BJ (cell line): ENCODE results near the gene PLEKHH1. TPM values are rescaled to one million over a fixed set of nuclear protein-coding genes. Genes with fewer than 3 reads are reported as not detected.
"Not testable (repeated sequence)": the region's sequence is repeated elsewhere in the genome, so short reads cannot be mapped to it uniquely, and the experiment has no call there.

ENCODE experiments used
- CTCF ChIA-PET: fragments of 350-600 bp; formaldehyde crosslinking; extraction: SDS; loops from one replicate; lab custom pipeline; 2021; ENCODE audit warnings: antibody characterized with exemption, inconsistent platforms; lab: Yijun Ruan, JAX
- POLR2A ChIA-PET: fragments of 300-600 bp; sonication (Branson Sonifier 250); formaldehyde crosslinking; extraction: SDS; loops from one replicate; lab custom pipeline; 2021; ENCODE audit warnings: antibody characterized with exemption; lab: Charles Lee
- DNase-seq: peaks from one replicate; pipeline ENCODE4 v3.0.0-alpha.2; 2011; ENCODE audit warnings: low read depth
- H3K27me3 ChIP-seq: 2 replicates; pipeline ENCODE4 v1.6.0; 2011; ENCODE audit warnings: low read length; ENCODE audit not compliant: control insufficient read depth, insufficient read depth
- H3K36me3 ChIP-seq: 2 replicates; pipeline ENCODE4 v1.5.1; 2011; ENCODE audit warnings: low read length; ENCODE audit not compliant: control insufficient read depth, insufficient read depth
- H3K4me3 ChIP-seq: 2 replicates; pipeline ENCODE4 v1.5.1; 2011; ENCODE audit warnings: low read depth, mild to moderate bottlenecking, control low read depth, low read length
- polyA plus RNA-seq: library from polyadenylated mRNA; depleted of rRNA; stranded (reverse); fragments of >200 nt; gene quantifications from 2 replicates; pipeline ENCODE4 v1.2.3, GENCODE V29; 2011
- TF ChIP-seq, protein P1 (sequence below): IDR thresholded peaks from 2 replicates; pipeline ENCODE4 v1.5.1; 2011; ENCODE audit warnings: low read depth, mild to moderate bottlenecking, control low read depth, inconsistent platforms, low read length, moderate library complexity; ENCODE audit not compliant: insufficient read depth

The PLEKHH1 gene
- polyA plus RNA-seq, 1 experiment: 0.16 TPM

- Histone ChIP-seq H3K27me3 (peaks cover 15% of the 10 kb centered on the region), H3K36me3 (no peaks in the 10 kb centered on the region), H3K4me3 (no peak overlapping the region)
- DNase-seq: no peak
- ChIA-PET CTCF (interaction anchor here (1.2 to 2.9 kb wide), 3 partner anchors 13 to 112 kb away, joined by 3 to 12 read pairs (median 9); no protein-coding TSS in a partner anchor), POLR2A (no interaction called here)
- TF ChIP-seq, protein P1, sequence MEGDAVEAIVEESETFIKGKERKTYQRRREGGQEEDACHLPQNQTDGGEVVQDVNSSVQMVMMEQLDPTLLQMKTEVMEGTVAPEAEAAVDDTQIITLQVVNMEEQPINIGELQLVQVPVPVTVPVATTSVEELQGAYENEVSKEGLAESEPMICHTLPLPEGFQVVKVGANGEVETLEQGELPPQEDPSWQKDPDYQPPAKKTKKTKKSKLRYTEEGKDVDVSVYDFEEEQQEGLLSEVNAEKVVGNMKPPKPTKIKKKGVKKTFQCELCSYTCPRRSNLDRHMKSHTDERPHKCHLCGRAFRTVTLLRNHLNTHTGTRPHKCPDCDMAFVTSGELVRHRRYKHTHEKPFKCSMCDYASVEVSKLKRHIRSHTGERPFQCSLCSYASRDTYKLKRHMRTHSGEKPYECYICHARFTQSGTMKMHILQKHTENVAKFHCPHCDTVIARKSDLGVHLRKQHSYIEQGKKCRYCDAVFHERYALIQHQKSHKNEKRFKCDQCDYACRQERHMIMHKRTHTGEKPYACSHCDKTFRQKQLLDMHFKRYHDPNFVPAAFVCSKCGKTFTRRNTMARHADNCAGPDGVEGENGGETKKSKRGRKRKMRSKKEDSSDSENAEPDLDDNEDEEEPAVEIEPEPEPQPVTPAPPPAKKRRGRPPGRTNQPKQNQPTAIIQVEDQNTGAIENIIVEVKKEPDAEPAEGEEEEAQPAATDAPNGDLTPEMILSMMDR: no peak
Observed at GRCh38 chr14:67539116-67539515, 6.0 kb downstream of the PLEKHH1 start.

DNA sequence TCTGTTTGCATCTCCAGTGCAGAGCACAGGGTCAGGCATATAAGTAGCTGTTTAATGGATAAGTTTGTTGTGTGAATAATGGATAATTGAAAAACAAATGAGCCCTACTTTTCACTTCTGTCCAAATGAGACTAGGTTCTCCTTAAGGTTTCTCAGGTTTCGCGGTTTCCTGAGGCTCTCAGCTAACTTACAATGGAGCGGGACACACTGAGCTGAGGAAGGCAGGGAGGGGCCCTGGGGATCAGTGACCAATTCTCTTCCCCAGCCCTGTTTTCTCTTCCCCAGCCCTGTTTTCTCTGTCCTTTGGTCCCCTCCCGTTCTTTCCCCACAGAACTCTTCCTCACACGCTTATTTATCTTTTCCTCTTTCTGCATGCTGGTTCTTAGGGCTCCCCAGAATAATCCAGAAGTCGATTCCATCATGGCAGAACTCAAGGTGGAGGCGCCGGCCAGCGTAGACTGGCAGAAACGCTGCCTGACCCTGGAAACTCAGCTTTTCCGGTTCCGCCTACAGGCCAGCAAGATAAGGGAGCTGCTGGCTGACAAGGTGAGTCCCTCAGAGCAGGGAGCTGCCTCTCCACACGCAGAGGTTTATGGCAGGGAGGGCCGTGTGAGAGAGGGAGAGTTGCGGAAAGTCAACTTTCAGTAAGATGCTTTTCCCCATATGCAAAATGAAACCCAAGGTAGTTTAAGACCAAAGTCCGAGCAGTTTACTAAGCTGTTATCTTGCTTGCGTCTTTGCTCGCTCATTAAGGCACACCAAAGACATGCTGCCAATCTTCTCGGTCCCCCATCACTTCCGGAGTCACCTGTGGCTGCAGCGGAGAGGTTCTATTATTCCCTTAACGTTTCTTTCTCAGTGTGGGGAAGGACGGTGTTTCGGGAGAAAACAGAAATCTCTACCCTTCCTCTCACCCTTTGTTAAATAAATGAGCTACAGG lies 8.6 kb downstream of the PLEKHH1 start:
- DNase-seq: no peak
- CTCF ChIA-PET: interaction anchor here (1.5 to 3.2 kb wide), 4 partner anchors 9 to 115 kb away, joined by 4 to 10 read pairs (median 8); partner anchors contain the start of gene PLEKHH1
- POLR2A ChIA-PET: no interaction called here
- Histone ChIP-seq H3K27me3 (peaks cover 16% of the 10 kb centered on the region), H3K4me3 (no peak overlapping the region), H3K36me3 (no peaks in the 10 kb centered on the region)
- TF ChIP-seq, protein P1: no peak

GRCh38 chr14:67542620-67543019 lies 9.5 kb downstream of the PLEKHH1 start:
- H3K4me3 ChIP-seq, H3K36me3 ChIP-seq, DNase-seq, POLR2A ChIA-PET: not testable (repeated sequence)
- CTCF ChIA-PET: interaction anchor here (0.7 to 3.2 kb wide), 4 partner anchors 16 to 116 kb away, joined by 3 to 10 read pairs (median 8); no protein-coding TSS in a partner anchor
- H3K27me3 ChIP-seq: peaks cover 16% of the 10 kb centered on the region

DNA sequence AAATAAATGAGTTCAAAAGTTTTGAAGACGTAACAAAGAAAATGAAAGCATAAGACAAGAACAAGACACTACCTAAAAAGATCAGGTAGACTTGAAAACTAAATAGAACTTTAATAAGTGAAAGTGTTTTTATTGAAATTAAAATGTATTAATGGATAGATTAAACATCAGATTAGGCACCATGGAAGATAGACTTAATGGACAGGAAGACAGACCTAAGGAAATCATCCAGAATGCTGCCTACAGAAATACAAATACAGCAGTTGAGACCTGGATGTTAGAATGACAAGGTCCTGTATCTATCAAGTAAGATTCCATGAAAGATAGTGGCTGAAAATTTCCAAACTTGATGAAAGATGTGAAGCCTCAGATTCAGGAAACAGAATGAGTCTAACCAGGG lies 11.5 kb downstream of the PLEKHH1 start:
- H3K27me3 ChIP-seq: peaks cover 10% of the 10 kb centered on the region
- TF ChIP-seq, protein P1: no peak
- ChIA-PET CTCF (interaction anchor here (0.8 to 1.0 kb wide), 2 partner anchors 11 to 26 kb away, joined by 3 read pairs; no protein-coding TSS in a partner anchor), POLR2A (no interaction called here)
- no peak overlapping the region for H3K4me3 ChIP-seq
- no peak for DNase-seq
- H3K36me3 ChIP-seq: no peaks in the 10 kb centered on the region

- POLR2A ChIA-PET: no interaction called here
- Histone ChIP-seq H3K27me3 (peaks cover 6% of the 10 kb centered on the region; the same call in 1 of the 2 replicates), H3K4me3 (no peak overlapping the region), H3K36me3 (no peaks in the 10 kb centered on the region)
- CTCF ChIA-PET: interaction anchor here (0.6 kb wide), 1 partner anchor 120 kb away, joined by 3 read pairs; no protein-coding TSS in a partner anchor
- TF ChIP-seq, protein P1: no peak
- no peak for DNase-seq
Observed at GRCh38 chr14:67547224-67547780, 14.2 kb downstream of the PLEKHH1 start.
